K562 (cell line): ENCODE results near the gene SCAMP2. TPM values are rescaled to one million over a fixed set of nuclear protein-coding genes. Genes with fewer than 3 reads are reported as not detected.

Experiments used
- ATAC-seq: fragments of 200-7000 bp; cut with Tn5 transposase; 3 replicates; pipeline ENCODE4 v1.9.1; 2020; ENCODE audit warnings: moderate library complexity
- BruUV-seq: library from RNA; stranded (reverse); fragments of 400-500 nt; replicated peaks from 2 replicates; lab custom pipeline; 2021; lab: Mats Ljungman, UMichigan
- CTCF ChIA-PET: fragments of 300-600 bp; formaldehyde crosslinking; extraction: SDS; loops from one replicate; lab custom pipeline; 2021; ENCODE audit warnings: low intra/inter-chr PET ratio; lab: Yijun Ruan, JAX
- POLR2A ChIA-PET: fragments of 300-600, 350-650 bp; sonication (Branson Sonifier 250); formaldehyde crosslinking; extraction: SDS; loops from one replicate; lab custom pipeline; 2021; ENCODE audit warnings: antibody characterized with exemption, inconsistent platforms; lab: Yijun Ruan, JAX
- DNase-seq, 4 experiments: peaks; one replicate each; pipeline versions ENCODE4 v3.0.0 to v3.0.0-alpha.2; 2011 to 2018; ENCODE audit warnings: low spot score in 3 of 4, mixed read lengths in 3 of 4; ENCODE audit errors: extremely low read depth in 1 of 4
- FAIRE-seq: peaks from 2 replicates; lab custom pipeline; 2011; peaks lifted over from hg19 to GRCh38; lab: Jason Lieb, UNC
- H2AFZ ChIP-seq: 2 replicates; pipeline ENCODE4 v1.6.0; 2011; ENCODE audit warnings: low read depth, low read length, control low read depth, inconsistent platforms
- H3K27ac ChIP-seq: fragments of 200-600 bp; 3 replicates; pipeline ENCODE4 v1.8.0; 2011; ENCODE audit warnings: low read depth, mild to moderate bottlenecking, control low read depth, inconsistent platforms, low read length, moderate library complexity, mixed read lengths; ENCODE audit errors: extremely low read depth
- H3K27me3 ChIP-seq, 2 experiments: fragments of 300-600 bp in 1 of 2; 2 replicates in 1 of 2; 3 replicates in 1 of 2; pipeline versions ENCODE4 v1.6.0 to v1.8.0; 2011; ENCODE audit warnings: inconsistent platforms in 2 of 2, low read length in 2 of 2, mild to moderate bottlenecking in 1 of 2, mixed read lengths in 1 of 2, moderate library complexity in 1 of 2; ENCODE audit not compliant: control insufficient read depth in 2 of 2, insufficient read depth in 2 of 2
- H3K36me3 ChIP-seq: fragments of 300-600 bp; 3 replicates; pipeline ENCODE4 v1.8.0; 2011; ENCODE audit warnings: mild to moderate bottlenecking, low read length, inconsistent platforms; ENCODE audit not compliant: control insufficient read depth, insufficient read depth
- H3K4me1 ChIP-seq, 2 experiments: fragments of 200-600 bp in 1 of 2; replicated peaks in 1 of 2; 2 replicates in 1 of 2; 3 replicates in 1 of 2; pipeline versions ENCODE4 v1.5.1 to v1.8.0; 2011; ENCODE audit warnings: inconsistent platforms in 2 of 2, low read length in 2 of 2, mild to moderate bottlenecking in 1 of 2, mixed read lengths in 1 of 2, moderate library complexity in 1 of 2; ENCODE audit not compliant: control insufficient read depth in 2 of 2, insufficient read depth in 2 of 2
- H3K4me2 ChIP-seq: 2 replicates; pipeline ENCODE4 v1.6.1; 2011; ENCODE audit warnings: low read length, control low read depth, inconsistent platforms, mixed read lengths; ENCODE audit not compliant: insufficient read depth
- H3K4me3 ChIP-seq: fragments of 200-600 bp; sonication (generic), shearing (Covaris generic); 2 replicates; pipeline ENCODE4 v1.5.1; 2016; ENCODE audit warnings: control low read depth, inconsistent platforms
- H3K79me2 ChIP-seq: fragments of 200-600 bp; 3 replicates; pipeline ENCODE4 v1.8.0; 2011; ENCODE audit warnings: low read length, inconsistent platforms; ENCODE audit not compliant: control insufficient read depth, insufficient read depth
- H3K9ac ChIP-seq, 2 experiments: 2 replicates each; pipeline versions ENCODE4 v1.6.0 to v1.6.1; 2011; ENCODE audit warnings: low read depth in 2 of 2, low read length in 2 of 2, control low read depth in 1 of 2, inconsistent platforms in 1 of 2, mild to moderate bottlenecking in 1 of 2, mixed read lengths in 1 of 2; ENCODE audit not compliant: insufficient read depth in 1 of 2
- H3K9me1 ChIP-seq: one replicate; pipeline ENCODE4 v1.6.0; 2011; ENCODE audit warnings: inconsistent platforms, mild to moderate bottlenecking, low read length, moderate library complexity; ENCODE audit not compliant: control insufficient read depth, insufficient read depth
- H3K9me3 ChIP-seq: replicated peaks from 2 replicates; pipeline ENCODE4 v1.5.1; 2011; ENCODE audit warnings: low read depth, low read length, inconsistent platforms; ENCODE audit not compliant: control insufficient read depth, insufficient read depth
- H4K20me1 ChIP-seq: replicated peaks from 2 replicates; pipeline ENCODE4 v1.6.1; 2011; ENCODE audit warnings: low read length, inconsistent platforms, mixed read lengths; ENCODE audit not compliant: control insufficient read depth, insufficient read depth
- GMEB1 ChIP-seq: fragments of 250-450 bp; sonication (Bioruptor Pico); IDR thresholded peaks from 2 replicates; pipeline ENCODE4 v1.4.0; 2020; ENCODE audit warnings: mild to moderate bottlenecking
- HMG20A ChIP-seq: fragments of 450-650 bp; formaldehyde crosslinking; conservative IDR thresholded peaks from 2 replicates; pipeline ENCODE4 v1.4.0; 2020; ENCODE audit warnings: mild to moderate bottlenecking, mixed read lengths
- NR4A1 ChIP-seq, 2 experiments: fragments of 250-450 bp in 1 of 2; fragments of 450-650 bp in 1 of 2; sonication (Bioruptor Pico) in 1 of 2; IDR thresholded peaks; 2 replicates each; pipeline versions ENCODE4 v1.4.0 to v1.6.1; 2016 to 2020; ENCODE audit warnings: mild to moderate bottlenecking in 2 of 2, missing compliant biosample characterization in 1 of 2, missing genetic modification characterization in 1 of 2, moderate library complexity in 1 of 2
- STAT6 ChIP-seq: sonication (generic); formaldehyde crosslinking; IDR thresholded peaks from 2 replicates; pipeline ENCODE4 v1.8.1; 2023; ENCODE audit warnings: mild to moderate bottlenecking, missing genetic modification reagents
- ZNF146 ChIP-seq: IDR thresholded peaks from one replicate; pipeline ENCODE4 v1.6.1; 2018; ENCODE audit warnings: missing compliant biosample characterization; ENCODE audit not compliant: unreplicated experiment
- WGBS: fragments of 100-300 bp; shearing (Covaris generic); methylation state at CpG from one replicate; pipeline ENCODE4 v1.1.6; 2016; ENCODE audit warnings: low coverage, mixed read lengths; ENCODE audit not compliant: insufficient coverage; ENCODE audit errors: missing lambda C conversion rate; 5-methylcytosine and 5-hydroxymethylcytosine counted together
- in situ Hi-C: fragments of 300-500 bp; cut with MboI; formaldehyde crosslinking; loops from 4 replicates; pipeline ENCODE4 v1.15.0; 2018; ENCODE audit warnings: inconsistent platforms, mixed read lengths
- intact Hi-C: fragments of 100-400 bp; cut with micrococcal nuclease; formaldehyde crosslinking; loops from 2 replicates; pipeline ENCODE4 v1.14.2; 2022
- polyA plus RNA-seq, 8 experiments: library from polyadenylated mRNA; depleted of rRNA in 4 of 8; stranded (reverse) in 5 of 8; unstranded in 3 of 8; fragments of >200 nt; fragmentation: Nextera tagmentation in 2 of 8; fragmentation: Illumina TruSeq in 1 of 8; extraction: Ambion mirVana in 2 of 8; extraction: Trizol in 1 of 8; gene quantifications; 2 replicates each; pipeline versions ENCODE4 v1.2.1 to v1.2.3, GENCODE V29; 2011 to 2014; ENCODE audit warnings: inconsistent platforms in 1 of 8, missing spikeins in 1 of 8
- total RNA-seq, 7 experiments: library from RNA; depleted of rRNA in 6 of 7; stranded (reverse); fragments of >200 nt in 6 of 7; fragmentation: Illumina TruSeq in 2 of 7; extraction: Trizol in 2 of 7; gene quantifications; 2 replicates each; pipeline versions ENCODE4 v1.2.1 to v1.2.3, GENCODE V29; 2011 to 2021; ENCODE audit warnings: low replicate concordance in 1 of 7
- TF ChIP-seq, protein P1 (sequence below), 3 experiments: IDR thresholded peaks in 2 of 3; conservative IDR thresholded peaks in 1 of 3; 2 replicates each; pipeline ENCODE4 v1.5.1; 2011 to 2012; ENCODE audit warnings: low read length in 3 of 3, mild to moderate bottlenecking in 3 of 3, control low read depth in 2 of 3, improper control_type of control experiment in 1 of 3, inconsistent platforms in 1 of 3, low read depth in 1 of 3, mixed read lengths in 1 of 3, moderate library complexity in 1 of 3; ENCODE audit not compliant: insufficient read depth in 2 of 3

The SCAMP2 gene
- total and polyA plus RNA-seq, 9 of the 15 experiments (the other 6 are each of a cell fraction or from before 2014, with no cell fraction given): 5.9 to 61.1 (median 20.1) TPM

GRCh38 chr15:74888716-74889115, 15.6 kb upstream of the SCAMP2 start:
- H3K9me3 ChIP-seq: no peaks in the 10 kb centered on the region
- peak overlapping the region; percentile 91 to 98; a peak in 2 of 4 replicates for H3K9ac ChIP-seq
- H2AFZ ChIP-seq: peak overlapping the region; percentile 99
- no peaks in the 10 kb centered on the region for H4K20me1 ChIP-seq
- ATAC-seq: peak; percentile 9
- WGBS: 74% methylated on average over 3 of the region's 4 CpGs
- no TSS peak for BruUV-seq
- peaks cover 28% of the 10 kb centered on the region; the same call in 2 of the 3 replicates for H3K36me3 ChIP-seq
- DNase-seq: peak in 1 of 4 experiments; percentile 28
- ChIA-PET CTCF (no interaction called here), POLR2A (interaction anchor here (0.6 to 1.6 kb wide), 7 partner anchors 9 to 704 kb away, joined by 3 to 7 read pairs (median 3); no protein-coding TSS in a partner anchor)
- no peaks in the 10 kb centered on the region for H3K27me3 ChIP-seq
- in situ Hi-C loops: no loop called here
- H3K27ac ChIP-seq: peak overlapping the region; percentile 76
- peaks cover 4% of the 10 kb centered on the region for H3K9me1 ChIP-seq
- H3K4me1 ChIP-seq: peaks cover 26 to 33% of the 10 kb centered on the region in 2 experiments; a peak in 4 of 5 replicates
- TF ChIP-seq ZNF146 (CRISPR knock-in tag) (no peak), NR4A1 (CRISPR knock-in tag; IDR thresholded peaks at IDR 0.05) (no peak), NR4A1 (tag; IDR thresholded peaks at IDR 0.05) (no peak), HMG20A (no peak), STAT6 (CRISPR knock-in tag) (no peak), GMEB1 (CRISPR knock-in tag) (no peak)
- TF ChIP-seq, protein P1, sequence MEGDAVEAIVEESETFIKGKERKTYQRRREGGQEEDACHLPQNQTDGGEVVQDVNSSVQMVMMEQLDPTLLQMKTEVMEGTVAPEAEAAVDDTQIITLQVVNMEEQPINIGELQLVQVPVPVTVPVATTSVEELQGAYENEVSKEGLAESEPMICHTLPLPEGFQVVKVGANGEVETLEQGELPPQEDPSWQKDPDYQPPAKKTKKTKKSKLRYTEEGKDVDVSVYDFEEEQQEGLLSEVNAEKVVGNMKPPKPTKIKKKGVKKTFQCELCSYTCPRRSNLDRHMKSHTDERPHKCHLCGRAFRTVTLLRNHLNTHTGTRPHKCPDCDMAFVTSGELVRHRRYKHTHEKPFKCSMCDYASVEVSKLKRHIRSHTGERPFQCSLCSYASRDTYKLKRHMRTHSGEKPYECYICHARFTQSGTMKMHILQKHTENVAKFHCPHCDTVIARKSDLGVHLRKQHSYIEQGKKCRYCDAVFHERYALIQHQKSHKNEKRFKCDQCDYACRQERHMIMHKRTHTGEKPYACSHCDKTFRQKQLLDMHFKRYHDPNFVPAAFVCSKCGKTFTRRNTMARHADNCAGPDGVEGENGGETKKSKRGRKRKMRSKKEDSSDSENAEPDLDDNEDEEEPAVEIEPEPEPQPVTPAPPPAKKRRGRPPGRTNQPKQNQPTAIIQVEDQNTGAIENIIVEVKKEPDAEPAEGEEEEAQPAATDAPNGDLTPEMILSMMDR (IDR thresholded peaks at IDR 0.05 in 2 of 3, conservative IDR thresholded peaks at IDR 0.05 in 1 of 3; ENCODE audit: insufficient read depth in 2 of 3, low read depth in 1 of 3, low read length in 3 of 3): no peak
- 0 out of 2 replicates have a peak overlapping the region, but pooled peaks have one; percentile 72 for H3K4me3 ChIP-seq
- H3K4me2 ChIP-seq: peak overlapping the region; percentile 91
- no peak for FAIRE-seq
- intact Hi-C loops: no loop called here
- H3K79me2 ChIP-seq: peaks cover 24% of the 10 kb centered on the region
